GM18517 (cell line): ENCODE measurements around the gene SOX2.
"Not testable (repeated sequence)": the region's sequence is repeated elsewhere in the genome, so short reads cannot be mapped to it uniquely, and the experiment has no call there.

Source experiments
- ATAC-seq: cut with Tn5 transposase; IDR thresholded peaks from one replicate; pipeline ENCODE4 v1.9.1; 2021; ENCODE audit warnings: mild to moderate bottlenecking, moderate library complexity; ENCODE audit not compliant: unreplicated experiment

The SOX2 gene

GRCh38 chr3:181756645-181757297 lies 45.0 kb downstream of the SOX2 start:
- ATAC-seq, result no peak

GRCh38 chr3:181757694-181758306 lies 46.1 kb downstream of the SOX2 start:
- ATAC-seq, result no peak

- ATAC-seq, result no peak
Measured at GRCh38 chr3:181761906-181762305, 50.2 kb downstream of the SOX2 start.

GRCh38 chr3:181764033-181764432 lies 52.3 kb downstream of the SOX2 start:
- not testable (repeated sequence) for ATAC-seq
